ENCODE data around the gene ANKRD33. TPM values are rescaled to one million over a fixed set of nuclear protein-coding genes. Genes with fewer than 3 reads are reported as not detected.

Gene ANKRD33
- total and polyA plus RNA-seq, 2 experiments from 2014 or later, result not detected

- H3F3A ChIP-seq (ENCODE audit: insufficient read depth), result no peaks in the 10 kb centered on the region
- no peak overlapping the region for H3K9ac ChIP-seq
- H3K4me3 ChIP-seq, result no peak overlapping the region
- no peak overlapping the region for H3K4me2 ChIP-seq (ENCODE audit: unreplicated experiment)
- no peaks in the 10 kb centered on the region for H3K79me2 ChIP-seq (ENCODE audit: insufficient read depth)
- in situ Hi-C loops (cut with MboI), result no loop called here
- no peaks in the 10 kb centered on the region for H3K9me3 ChIP-seq (ENCODE audit: low read depth)
- no peak overlapping the region for H2AFZ ChIP-seq
- no peak for DNase-seq
- peaks cover 78% of the 10 kb centered on the region for H3K27me3 ChIP-seq (replicated peaks; ENCODE audit: insufficient read depth)
- no peak for TF ChIP-seq EZH2 (IDR thresholded peaks at IDR 0.05; ENCODE audit: insufficient read depth, poor library complexity, severe bottlenecking)
- no peak for TF ChIP-seq EZH2phosphoT487 (IDR thresholded peaks at IDR 0.05; ENCODE audit: insufficient read depth, low read depth)
- no peaks in the 10 kb centered on the region for H4K20me1 ChIP-seq (ENCODE audit: insufficient read depth)
- no peaks in the 10 kb centered on the region for H3K9me2 ChIP-seq (ENCODE audit: insufficient read depth)
- WGBS, 2 experiments (ENCODE audit: low coverage in 1 of 2, low lambda C conversion rate in 2 of 2, missing lambda C conversion rate in 2 of 2), result 4% methylated on average over 6 of the region's 6 CpGs
- H3K4me1 ChIP-seq (ENCODE audit: insufficient read depth), result no peaks in the 10 kb centered on the region
- no peak overlapping the region for H3K27ac ChIP-seq
- H3K36me3 ChIP-seq (ENCODE audit: low read depth), result no peaks in the 10 kb centered on the region
Observed at GRCh38 chr12:51841727-51842126, 46.2 kb upstream of the ANKRD33 start.

- no peak for DNase-seq
- Histone ChIP-seq H3K27ac (no peak overlapping the region), H3K9ac (no peak overlapping the region), H3K4me2 (ENCODE audit: unreplicated experiment) (no peak overlapping the region), H3K4me1 (ENCODE audit: insufficient read depth) (no peaks in the 10 kb centered on the region; the same call in 1 of the 2 replicates), H3K9me2 (ENCODE audit: insufficient read depth) (no peaks in the 10 kb centered on the region), H2AFZ (no peak overlapping the region), H4K20me1 (ENCODE audit: insufficient read depth) (no peaks in the 10 kb centered on the region), H3K27me3 (replicated peaks; ENCODE audit: insufficient read depth) (peaks cover 79% of the 10 kb centered on the region), H3F3A (ENCODE audit: insufficient read depth) (no peaks in the 10 kb centered on the region), H3K9me3 (ENCODE audit: low read depth) (no peaks in the 10 kb centered on the region), H3K4me3 (no peak overlapping the region), H3K79me2 (ENCODE audit: insufficient read depth) (no peaks in the 10 kb centered on the region), H3K36me3 (ENCODE audit: low read depth) (no peaks in the 10 kb centered on the region)
- TF ChIP-seq EZH2 (IDR thresholded peaks at IDR 0.05; ENCODE audit: insufficient read depth, poor library complexity, severe bottlenecking), result no peak
- no peak for TF ChIP-seq EZH2phosphoT487 (IDR thresholded peaks at IDR 0.05; ENCODE audit: insufficient read depth, low read depth)
- in situ Hi-C loops (cut with MboI), result no loop called here
- WGBS, 2 experiments (ENCODE audit: low coverage in 1 of 2, low lambda C conversion rate in 2 of 2, missing lambda C conversion rate in 2 of 2), result 51 to 52% methylated on average over 4 of the region's 4 CpGs
Observed at GRCh38 chr12:51844854-51845253, 43.0 kb upstream of the ANKRD33 start.

- TF ChIP-seq EZH2phosphoT487 (IDR thresholded peaks at IDR 0.05; ENCODE audit: insufficient read depth, low read depth), result no peak
- TF ChIP-seq EZH2 (IDR thresholded peaks at IDR 0.05; ENCODE audit: insufficient read depth, poor library complexity, severe bottlenecking), result no peak
- no peak overlapping the region for H2AFZ ChIP-seq
- no peak overlapping the region for H3K4me3 ChIP-seq
- no peak overlapping the region for H3K27ac ChIP-seq
- no peaks in the 10 kb centered on the region for H4K20me1 ChIP-seq (ENCODE audit: insufficient read depth)
- H3K79me2 ChIP-seq (ENCODE audit: insufficient read depth), result no peaks in the 10 kb centered on the region
- H3K9me2 ChIP-seq (ENCODE audit: insufficient read depth), result no peaks in the 10 kb centered on the region
- WGBS, 2 experiments (ENCODE audit: low coverage in 1 of 2, low lambda C conversion rate in 2 of 2, missing lambda C conversion rate in 2 of 2), result 2 to 5% methylated on average over 5 to 7 of the region's 7 CpGs
- no peak overlapping the region for H3K9ac ChIP-seq
- H3K9me3 ChIP-seq (ENCODE audit: low read depth), result no peaks in the 10 kb centered on the region
- H3K27me3 ChIP-seq (replicated peaks; ENCODE audit: insufficient read depth), result peaks cover 73% of the 10 kb centered on the region
- H3K4me1 ChIP-seq (ENCODE audit: insufficient read depth), result no peaks in the 10 kb centered on the region; the same call in 1 of the 2 replicates
- DNase-seq, result no peak
- H3K36me3 ChIP-seq (ENCODE audit: low read depth), result no peaks in the 10 kb centered on the region
- in situ Hi-C loops (cut with MboI), result no loop called here
- no peak overlapping the region for H3K4me2 ChIP-seq (ENCODE audit: unreplicated experiment)
- no peaks in the 10 kb centered on the region for H3F3A ChIP-seq (ENCODE audit: insufficient read depth)
Observed at GRCh38 chr12:51845482-51845881, 42.4 kb upstream of the ANKRD33 start.

GRCh38 chr12:51846271-51846691 lies 41.6 kb upstream of the ANKRD33 start:
- no peak overlapping the region for H2AFZ ChIP-seq
- peaks cover 68% of the 10 kb centered on the region for H3K27me3 ChIP-seq (replicated peaks; ENCODE audit: insufficient read depth)
- no peaks in the 10 kb centered on the region; the same call in 1 of the 2 replicates for H3K4me1 ChIP-seq (ENCODE audit: insufficient read depth)
- no peak for DNase-seq
- in situ Hi-C loops (cut with MboI), result no loop called here
- no peak overlapping the region for H3K9ac ChIP-seq
- 47 to 48% methylated on average over 15 of the region's 15 CpGs for WGBS, 2 experiments (ENCODE audit: low coverage in 1 of 2, low lambda C conversion rate in 2 of 2, missing lambda C conversion rate in 2 of 2)
- H3K27ac ChIP-seq, result no peak overlapping the region
- no peaks in the 10 kb centered on the region for H3K9me2 ChIP-seq (ENCODE audit: insufficient read depth)
- peak overlapping the region; percentile 74 for H3K4me2 ChIP-seq (ENCODE audit: unreplicated experiment)
- no peaks in the 10 kb centered on the region for H3K9me3 ChIP-seq (ENCODE audit: low read depth)
- no peaks in the 10 kb centered on the region for H4K20me1 ChIP-seq (ENCODE audit: insufficient read depth)
- TF ChIP-seq EZH2phosphoT487 (IDR thresholded peaks at IDR 0.05; ENCODE audit: insufficient read depth, low read depth) (no peak), EZH2 (IDR thresholded peaks at IDR 0.05; ENCODE audit: insufficient read depth, poor library complexity, severe bottlenecking) (no peak)
- no peaks in the 10 kb centered on the region for H3K79me2 ChIP-seq (ENCODE audit: insufficient read depth)
- H3F3A ChIP-seq (ENCODE audit: insufficient read depth), result no peaks in the 10 kb centered on the region
- H3K4me3 ChIP-seq, result no peak overlapping the region
- H3K36me3 ChIP-seq (ENCODE audit: low read depth), result no peaks in the 10 kb centered on the region

All from GM23248 (cell line).